ENCODE measurements around the gene TRRAP.

The TRRAP gene

GRCh38 chr7:98943336-98943735 lies 65.0 kb downstream of the TRRAP start:
- no peak overlapping the region for H3K14ac ChIP-seq (ENCODE audit: low read length)
- H2AK5ac ChIP-seq (ENCODE audit: low read depth, low read length), result no peak overlapping the region
- no peak for DNase-seq (ENCODE audit: low spot score)
- H3K4me2 ChIP-seq (ENCODE audit: insufficient read depth, low read length, poor library complexity, severe bottlenecking), result no peak overlapping the region
- no peak overlapping the region for H3K27ac ChIP-seq (replicated peaks; ENCODE audit: low read length)
- peaks cover 0 to 3% of the 10 kb centered on the region in 2 donors for H3K9me3 ChIP-seq (replicated peaks in 1 of 2; ENCODE audit: control insufficient read depth in 2 of 2, insufficient read depth in 1 of 2, low read depth in 1 of 2, low read length in 2 of 2)
- no peak overlapping the region for H2AFZ ChIP-seq (ENCODE audit: low read length)
- H3K23ac ChIP-seq (ENCODE audit: low read depth, low read length, poor library complexity), result no peak overlapping the region
- no peak overlapping the region for H3K18ac ChIP-seq (ENCODE audit: low read length)
- no peak overlapping the region for H2BK15ac ChIP-seq (ENCODE audit: low read length)
- no CpG with 5 or more reads among the region's 6 CpGs for WGBS, 2 donors (ENCODE audit: extremely low coverage in 2 of 2, insufficient read length in 2 of 2, insufficient replicate concordance in 1 of 2)
- peaks cover 0 to 3% of the 10 kb centered on the region in 2 donors for H3K4me1 ChIP-seq (ENCODE audit: control insufficient read depth in 2 of 2, insufficient read depth in 1 of 2, low read depth in 1 of 2, low read length in 2 of 2)
- no peak overlapping the region for H3K4me3 ChIP-seq (ENCODE audit: low read length in 2 of 2)
- H2BK120ac ChIP-seq (ENCODE audit: low read depth, low read length), result no peak overlapping the region
- H3K79me1 ChIP-seq (ENCODE audit: low read depth, low read length), result peaks cover 5% of the 10 kb centered on the region
- H3K4ac ChIP-seq (ENCODE audit: low read length), result no peak overlapping the region
- no peak overlapping the region for H2BK12ac ChIP-seq (ENCODE audit: low read length)
- H3K9ac ChIP-seq (ENCODE audit: low read depth, low read length, poor library complexity), result no peak overlapping the region
- H4K91ac ChIP-seq (ENCODE audit: low read depth, low read length, poor library complexity), result no peak overlapping the region
- no peak overlapping the region for H4K8ac ChIP-seq (ENCODE audit: low read depth, low read length)
- peaks cover 41 to 96% of the 10 kb centered on the region in 2 donors for H3K36me3 ChIP-seq (replicated peaks in 1 of 2; ENCODE audit: control insufficient read depth in 2 of 2, insufficient read depth in 2 of 2, low read length in 2 of 2)
- H3K27me3 ChIP-seq (ENCODE audit: control insufficient read depth in 3 of 3, insufficient read depth in 3 of 3, low read depth in 1 of 3, low read length in 3 of 3), result peaks cover 0 to 3% (median 0%) of the 10 kb centered on the region in 3 experiments
- H2BK5ac ChIP-seq (ENCODE audit: low read length), result no peak overlapping the region

- no peak overlapping the region for H2BK15ac ChIP-seq (ENCODE audit: low read length)
- H2BK5ac ChIP-seq (ENCODE audit: low read length), result no peak overlapping the region
- no peak overlapping the region for H2BK120ac ChIP-seq (ENCODE audit: low read depth, low read length)
- no peak overlapping the region for H3K4me2 ChIP-seq (ENCODE audit: insufficient read depth, low read length, poor library complexity, severe bottlenecking)
- no peak overlapping the region for H4K8ac ChIP-seq (ENCODE audit: low read depth, low read length)
- H4K91ac ChIP-seq (ENCODE audit: low read depth, low read length, poor library complexity), result no peak overlapping the region
- DNase-seq (ENCODE audit: low spot score), result no peak
- H3K18ac ChIP-seq (ENCODE audit: low read length), result no peak overlapping the region
- H3K9ac ChIP-seq (ENCODE audit: low read depth, low read length, poor library complexity), result no peak overlapping the region
- no CpG with 5 or more reads among the region's 4 CpGs for WGBS, 2 donors (ENCODE audit: extremely low coverage in 2 of 2, insufficient read length in 2 of 2, insufficient replicate concordance in 1 of 2)
- H2AFZ ChIP-seq (ENCODE audit: low read length), result no peak overlapping the region
- H3K23ac ChIP-seq (ENCODE audit: low read depth, low read length, poor library complexity), result no peak overlapping the region
- no peak overlapping the region for H3K27ac ChIP-seq (replicated peaks; ENCODE audit: low read length)
- H3K4me3 ChIP-seq (ENCODE audit: low read length in 2 of 2), result no peak overlapping the region
- peaks cover 48 to 96% of the 10 kb centered on the region in 2 donors for H3K36me3 ChIP-seq (replicated peaks in 1 of 2; ENCODE audit: control insufficient read depth in 2 of 2, insufficient read depth in 2 of 2, low read length in 2 of 2)
- peaks cover 0 to 3% of the 10 kb centered on the region in 2 donors for H3K4me1 ChIP-seq (ENCODE audit: control insufficient read depth in 2 of 2, insufficient read depth in 1 of 2, low read depth in 1 of 2, low read length in 2 of 2)
- H3K4ac ChIP-seq (ENCODE audit: low read length), result no peak overlapping the region
- H3K14ac ChIP-seq (ENCODE audit: low read length), result no peak overlapping the region
- peaks cover 5% of the 10 kb centered on the region for H3K79me1 ChIP-seq (ENCODE audit: low read depth, low read length)
- H3K9me3 ChIP-seq (replicated peaks in 1 of 2; ENCODE audit: control insufficient read depth in 2 of 2, insufficient read depth in 1 of 2, low read depth in 1 of 2, low read length in 2 of 2), result peaks cover 0 to 3% of the 10 kb centered on the region in 2 donors
- no peak overlapping the region for H2AK5ac ChIP-seq (ENCODE audit: low read depth, low read length)
- H2BK12ac ChIP-seq (ENCODE audit: low read length), result no peak overlapping the region
- H3K27me3 ChIP-seq (ENCODE audit: control insufficient read depth in 3 of 3, insufficient read depth in 3 of 3, low read depth in 1 of 3, low read length in 3 of 3), result peaks cover 0 to 3% (median 0%) of the 10 kb centered on the region in 3 experiments
Measured at GRCh38 chr7:98944386-98944785, 66.1 kb downstream of the TRRAP start.

GRCh38 chr7:98945852-98946251 lies 67.5 kb downstream of the TRRAP start:
- Histone ChIP-seq H3K14ac (ENCODE audit: low read length) (no peak overlapping the region), H2AK5ac (ENCODE audit: low read depth, low read length) (no peak overlapping the region), H2BK5ac (ENCODE audit: low read length) (no peak overlapping the region), H2BK12ac (ENCODE audit: low read length) (no peak overlapping the region), H3K27ac (replicated peaks; ENCODE audit: low read length) (no peak overlapping the region), H3K36me3 (replicated peaks in 1 of 2; ENCODE audit: control insufficient read depth in 2 of 2, insufficient read depth in 2 of 2, low read length in 2 of 2) (peaks cover 57 to 96% of the 10 kb centered on the region in 2 donors), H3K27me3 (ENCODE audit: control insufficient read depth in 3 of 3, insufficient read depth in 3 of 3, low read depth in 1 of 3, low read length in 3 of 3) (peaks cover 0 to 3% (median 0%) of the 10 kb centered on the region in 3 experiments), H3K4me2 (ENCODE audit: insufficient read depth, low read length, poor library complexity, severe bottlenecking) (no peak overlapping the region), H3K18ac (ENCODE audit: low read length) (no peak overlapping the region), H3K4me3 (ENCODE audit: low read length in 2 of 2) (no peak overlapping the region), H4K8ac (ENCODE audit: low read depth, low read length) (no peak overlapping the region), H3K4ac (ENCODE audit: low read length) (no peak overlapping the region), H2BK120ac (ENCODE audit: low read depth, low read length) (no peak overlapping the region), H3K23ac (ENCODE audit: low read depth, low read length, poor library complexity) (no peak overlapping the region), H3K9ac (ENCODE audit: low read depth, low read length, poor library complexity) (no peak overlapping the region), H2BK15ac (ENCODE audit: low read length) (no peak overlapping the region), H4K91ac (ENCODE audit: low read depth, low read length, poor library complexity) (no peak overlapping the region), H2AFZ (ENCODE audit: low read length) (no peak overlapping the region), H3K4me1 (ENCODE audit: control insufficient read depth in 2 of 2, insufficient read depth in 1 of 2, low read depth in 1 of 2, low read length in 2 of 2) (peaks cover 0 to 3% of the 10 kb centered on the region in 2 donors), H3K9me3 (replicated peaks in 1 of 2; ENCODE audit: control insufficient read depth in 2 of 2, insufficient read depth in 1 of 2, low read depth in 1 of 2, low read length in 2 of 2) (peaks cover 0 to 3% of the 10 kb centered on the region in 2 donors), H3K79me1 (ENCODE audit: low read depth, low read length) (peaks cover 5% of the 10 kb centered on the region)
- no CpG with 5 or more reads among the region's 7 CpGs for WGBS, 2 donors (ENCODE audit: extremely low coverage in 2 of 2, insufficient read length in 2 of 2, insufficient replicate concordance in 1 of 2)
- no peak for DNase-seq (ENCODE audit: low spot score)

GRCh38 chr7:98946389-98946788 lies 68.1 kb downstream of the TRRAP start:
- no peak for DNase-seq (ENCODE audit: low spot score)
- H3K4me1 ChIP-seq (ENCODE audit: control insufficient read depth in 2 of 2, insufficient read depth in 1 of 2, low read depth in 1 of 2, low read length in 2 of 2), result peaks cover 0 to 3% of the 10 kb centered on the region in 2 donors
- H2AK5ac ChIP-seq (ENCODE audit: low read depth, low read length), result no peak overlapping the region
- H2AFZ ChIP-seq (ENCODE audit: low read length), result no peak overlapping the region
- peaks cover 5% of the 10 kb centered on the region for H3K79me1 ChIP-seq (ENCODE audit: low read depth, low read length)
- H3K18ac ChIP-seq (ENCODE audit: low read length), result no peak overlapping the region
- H3K36me3 ChIP-seq (replicated peaks in 1 of 2; ENCODE audit: control insufficient read depth in 2 of 2, insufficient read depth in 2 of 2, low read length in 2 of 2), result peaks cover 57 to 96% of the 10 kb centered on the region in 2 donors
- no CpG with 5 or more reads among the region's 8 CpGs for WGBS, 2 donors (ENCODE audit: extremely low coverage in 2 of 2, insufficient read length in 2 of 2, insufficient replicate concordance in 1 of 2)
- H3K27ac ChIP-seq (replicated peaks; ENCODE audit: low read length), result no peak overlapping the region
- no peak overlapping the region for H4K91ac ChIP-seq (ENCODE audit: low read depth, low read length, poor library complexity)
- H4K8ac ChIP-seq (ENCODE audit: low read depth, low read length), result no peak overlapping the region
- no peak overlapping the region for H2BK12ac ChIP-seq (ENCODE audit: low read length)
- H3K4me3 ChIP-seq (ENCODE audit: low read length in 2 of 2), result peak overlapping the region in 1 of 2 donors; percentile 69
- no peak overlapping the region for H3K4me2 ChIP-seq (ENCODE audit: insufficient read depth, low read length, poor library complexity, severe bottlenecking)
- H2BK15ac ChIP-seq (ENCODE audit: low read length), result no peak overlapping the region
- peak overlapping the region; percentile 82 for H3K9ac ChIP-seq (ENCODE audit: low read depth, low read length, poor library complexity)
- H3K27me3 ChIP-seq (ENCODE audit: control insufficient read depth in 3 of 3, insufficient read depth in 3 of 3, low read depth in 1 of 3, low read length in 3 of 3), result peaks cover 0 to 3% (median 0%) of the 10 kb centered on the region in 3 experiments
- peaks cover 0 to 3% of the 10 kb centered on the region in 2 donors for H3K9me3 ChIP-seq (replicated peaks in 1 of 2; ENCODE audit: control insufficient read depth in 2 of 2, insufficient read depth in 1 of 2, low read depth in 1 of 2, low read length in 2 of 2)
- H3K23ac ChIP-seq (ENCODE audit: low read depth, low read length, poor library complexity), result peak overlapping the region; percentile 76
- H2BK5ac ChIP-seq (ENCODE audit: low read length), result no peak overlapping the region
- H2BK120ac ChIP-seq (ENCODE audit: low read depth, low read length), result no peak overlapping the region
- H3K14ac ChIP-seq (ENCODE audit: low read length), result peak overlapping the region; percentile 92
- peak overlapping the region; percentile 85 for H3K4ac ChIP-seq (ENCODE audit: low read length)
